SU-DHL-6 (cell line): ENCODE measurements around the gene PTPRH.

Source experiments
- H2AFZ ChIP-seq: fragments of 200-600 bp; sonication (generic); 2 replicates; pipeline ENCODE4 v1.6.1; 2014; ENCODE audit warnings: low read depth, mild to moderate bottlenecking, moderate library complexity, mixed read lengths, antibody characterized with exemption, low read length; ENCODE audit not compliant: severe bottlenecking
- H3F3A ChIP-seq: fragments of 200-600 bp; shearing (Covaris generic); 2 replicates; pipeline ENCODE4 v1.6.0; 2016; ENCODE audit warnings: antibody characterized with exemption, mild to moderate bottlenecking; ENCODE audit not compliant: insufficient read depth
- H3K27ac ChIP-seq: fragments of 200-600 bp; sonication (generic); 2 replicates; pipeline ENCODE4 v1.5.1; 2016; ENCODE audit warnings: low read depth, mild to moderate bottlenecking, low read length, moderate library complexity, mixed read lengths
- H3K27me3 ChIP-seq: fragments of 200-600 bp; sonication (generic), shearing (Covaris generic); 2 replicates; pipeline ENCODE4 v1.6.0; 2014; ENCODE audit warnings: mild to moderate bottlenecking, low read length
- H3K36me3 ChIP-seq: fragments of 200-600 bp; sonication (generic); 2 replicates; pipeline ENCODE4 v1.6.1; 2014; ENCODE audit warnings: mild to moderate bottlenecking, low read length, mixed read lengths
- H3K4me2 ChIP-seq: fragments of 300-600, 200-600 bp; shearing (Covaris generic), sonication (generic); 2 replicates; pipeline ENCODE4 v1.6.0; 2014; ENCODE audit warnings: low read length, low read depth, mild to moderate bottlenecking; ENCODE audit not compliant: poor library complexity, severe bottlenecking
- H3K4me3 ChIP-seq: fragments of 200-600 bp; sonication (generic); 2 replicates; pipeline ENCODE4 v1.5.1; 2014; ENCODE audit warnings: antibody characterized with exemption, low read length, mild to moderate bottlenecking, mixed read lengths; ENCODE audit not compliant: insufficient read depth, poor library complexity, severe bottlenecking
- H3K79me2 ChIP-seq: fragments of 200-600 bp; sonication (generic); 2 replicates; pipeline ENCODE4 v1.6.1; 2014; ENCODE audit warnings: mild to moderate bottlenecking, low read length, moderate library complexity; ENCODE audit not compliant: insufficient read depth
- H3K9ac ChIP-seq: fragments of 200-600 bp; sonication (generic); 2 replicates; pipeline ENCODE4 v1.7.0; 2014; ENCODE audit warnings: mild to moderate bottlenecking, low read length
- H3K9me2 ChIP-seq: fragments of 200-600 bp; sonication (generic); replicated peaks from 2 replicates; pipeline ENCODE4 v1.6.1; 2014; ENCODE audit warnings: low read length; ENCODE audit not compliant: insufficient read depth
- H3K9me3 ChIP-seq: fragments of 200-600 bp; sonication (generic); 2 replicates; pipeline ENCODE4 v1.6.1; 2014; ENCODE audit warnings: low read length, mixed read lengths; ENCODE audit not compliant: insufficient read depth
- H4K20me1 ChIP-seq: fragments of 200-600 bp; sonication (generic); 2 replicates; pipeline ENCODE4 v1.6.1; 2014; ENCODE audit warnings: low read depth, mild to moderate bottlenecking, antibody characterized with exemption, low read length, moderate library complexity, mixed read lengths
- CTCF ChIP-seq: fragments of 200-600 bp; sonication (generic); IDR thresholded peaks from one replicate; pipeline ENCODE4 v1.5.1; 2017; ENCODE audit warnings: antibody characterized with exemption, mild to moderate bottlenecking, low read length, moderate library complexity; ENCODE audit not compliant: insufficient read depth, poor library complexity, severe bottlenecking
- EZH2phosphoT487 ChIP-seq: fragments of 200-600 bp; sonication (generic), shearing (Covaris generic); conservative IDR thresholded peaks from 2 replicates; pipeline ENCODE4 v1.6.1; 2018; ENCODE audit warnings: mild to moderate bottlenecking, antibody characterized with exemption, low read length, moderate library complexity, mixed read lengths

Gene PTPRH

GRCh38 chr19:55250262-55251036, 41.1 kb upstream of the PTPRH start:
- peaks cover 3% of the 10 kb centered on the region; the same call in 1 of the 2 replicates for H3K36me3 ChIP-seq

GRCh38 chr19:55249841-55250240, 40.5 kb upstream of the PTPRH start:
- H3K27ac ChIP-seq, result no peak overlapping the region
- peaks cover 16% of the 10 kb centered on the region for H3F3A ChIP-seq
- H3K9me3 ChIP-seq, result no peaks in the 10 kb centered on the region
- H3K4me2 ChIP-seq, result no peak overlapping the region
- peaks cover 8% of the 10 kb centered on the region; the same call in 1 of the 2 replicates for H4K20me1 ChIP-seq
- H3K27me3 ChIP-seq, result no peaks in the 10 kb centered on the region
- H2AFZ ChIP-seq, result no peak overlapping the region
- H3K79me2 ChIP-seq, result peaks cover 84% of the 10 kb centered on the region
- TF ChIP-seq CTCF (no peak), EZH2phosphoT487 (no peak)
- H3K4me3 ChIP-seq, result no peak overlapping the region
- H3K9ac ChIP-seq, result no peak overlapping the region
- peaks cover 3% of the 10 kb centered on the region; the same call in 1 of the 2 replicates for H3K36me3 ChIP-seq
- H3K9me2 ChIP-seq, result no peaks in the 10 kb centered on the region

More at GRCh38 chr19:55250262-55251036, 41.1 kb upstream of the PTPRH start:
- H3K9me2 ChIP-seq, result no peaks in the 10 kb centered on the region
- H3K9me3 ChIP-seq, result no peaks in the 10 kb centered on the region
- H2AFZ ChIP-seq, result no peak overlapping the region
- no peak overlapping the region for H3K9ac ChIP-seq
- peaks cover 23% of the 10 kb centered on the region for H3F3A ChIP-seq
- no peak overlapping the region for H3K27ac ChIP-seq
- H4K20me1 ChIP-seq, result peaks cover 8% of the 10 kb centered on the region; the same call in 1 of the 2 replicates
- H3K27me3 ChIP-seq, result no peaks in the 10 kb centered on the region
- no peak overlapping the region for H3K4me2 ChIP-seq
- H3K4me3 ChIP-seq, result no peak overlapping the region
- peaks cover 90% of the 10 kb centered on the region for H3K79me2 ChIP-seq
- TF ChIP-seq CTCF (no peak), EZH2phosphoT487 (no peak)

- H3K36me3 ChIP-seq, result peaks cover 3% of the 10 kb centered on the region; the same call in 1 of the 2 replicates
- H3K9ac ChIP-seq, result no peak overlapping the region
- H3K9me3 ChIP-seq, result no peaks in the 10 kb centered on the region
- H3K9me2 ChIP-seq, result no peaks in the 10 kb centered on the region
- H4K20me1 ChIP-seq, result peaks cover 8% of the 10 kb centered on the region; the same call in 1 of the 2 replicates
- peaks cover 72% of the 10 kb centered on the region for H3K79me2 ChIP-seq
- peaks cover 6% of the 10 kb centered on the region; the same call in 1 of the 2 replicates for H3F3A ChIP-seq
- TF ChIP-seq EZH2phosphoT487 (no peak), CTCF (no peak)
- no peaks in the 10 kb centered on the region for H3K27me3 ChIP-seq
- H3K4me2 ChIP-seq, result no peak overlapping the region
- no peak overlapping the region for H2AFZ ChIP-seq
- H3K27ac ChIP-seq, result no peak overlapping the region
- H3K4me3 ChIP-seq, result no peak overlapping the region
Measured at GRCh38 chr19:55248704-55249103, 39.4 kb upstream of the PTPRH start.
